ENCODE results near the gene CDK5RAP1. TPM values are rescaled to one million over a fixed set of nuclear protein-coding genes. Genes with fewer than 3 reads are reported as not detected.
A peak's percentile ranks its signal among the peaks of the same experiment; 100 is the strongest.

Gene CDK5RAP1
- total and polyA plus RNA-seq, 2 of the 8 experiments (the other 6 are each of a cell fraction or from before 2014, with no cell fraction given) = 37.8 to 46.6 TPM

DNA sequence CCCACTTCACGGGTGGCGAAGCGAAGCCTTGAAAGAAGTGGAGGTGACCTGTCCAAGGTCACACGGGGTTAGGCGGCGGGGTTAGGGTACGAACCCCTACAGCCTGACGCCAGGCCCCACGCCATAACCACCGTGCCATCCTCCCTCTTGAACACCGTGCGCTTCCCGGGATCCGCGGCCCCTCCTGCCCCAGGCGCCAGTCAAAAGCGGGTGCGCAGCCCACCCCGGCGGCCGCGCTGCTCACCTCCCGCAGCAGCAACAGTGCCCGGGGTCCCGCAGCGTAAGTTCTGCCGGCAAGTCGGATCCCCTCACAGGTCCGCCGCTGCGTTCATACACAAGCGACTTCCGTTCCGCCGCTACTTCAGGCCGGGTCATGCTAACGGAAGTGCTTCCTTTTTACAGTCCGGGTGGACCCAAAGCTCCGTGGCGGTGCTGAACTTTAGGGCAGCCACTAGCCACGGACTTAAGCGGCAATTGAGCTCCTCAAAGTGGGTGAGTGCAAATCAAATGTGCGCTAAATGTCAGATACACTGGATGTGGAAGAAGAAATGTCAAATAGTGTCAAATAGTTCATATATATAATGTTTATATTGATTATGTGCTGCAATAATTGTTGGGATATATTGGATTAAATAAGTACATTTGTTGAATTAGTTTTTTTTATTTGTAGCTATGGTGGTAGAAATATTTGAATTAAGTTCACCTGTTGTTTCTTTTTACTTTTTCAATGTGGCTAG lies at the start of gene CDK5RAP1 (continued):
- TF ChIP-seq, protein P1, sequence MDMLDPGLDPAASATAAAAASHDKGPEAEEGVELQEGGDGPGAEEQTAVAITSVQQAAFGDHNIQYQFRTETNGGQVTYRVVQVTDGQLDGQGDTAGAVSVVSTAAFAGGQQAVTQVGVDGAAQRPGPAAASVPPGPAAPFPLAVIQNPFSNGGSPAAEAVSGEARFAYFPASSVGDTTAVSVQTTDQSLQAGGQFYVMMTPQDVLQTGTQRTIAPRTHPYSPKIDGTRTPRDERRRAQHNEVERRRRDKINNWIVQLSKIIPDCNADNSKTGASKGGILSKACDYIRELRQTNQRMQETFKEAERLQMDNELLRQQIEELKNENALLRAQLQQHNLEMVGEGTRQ (IDR thresholded peaks at IDR 0.05; ENCODE audit: low read length) = no peak
- TF ChIP-seq KDM1A (IDR thresholded peaks at IDR 0.05; ENCODE audit: borderline replicate concordance, low read length) (peak; percentile 31; the same call in 1 of the 2 replicates), BRCA1 (IDR thresholded peaks at IDR 0.05; ENCODE audit: low read depth, low read length) (peak; percentile 23; the same call in 1 of the 2 replicates), SAP30 (IDR thresholded peaks at IDR 0.05; ENCODE audit: insufficient read depth, insufficient replicate concordance, low read length) (no peak), SRF (IDR thresholded peaks at IDR 0.05; ENCODE audit: low read depth, low read length) (peak; percentile 51; the same call in 1 of the 2 replicates), CREB1 (IDR thresholded peaks at IDR 0.05) (peak; percentile 73; the same call in 1 of the 2 replicates), POLR2AphosphoS5 (IDR thresholded peaks at IDR 0.05; ENCODE audit: low read depth, low read length) (peak; percentile 85), SUZ12 (IDR thresholded peaks at IDR 0.05; ENCODE audit: low read length) (no peak), TEAD4 (IDR thresholded peaks at IDR 0.05; ENCODE audit: low read depth, low read length) (0 out of 2 replicates have a peak, but pooled peaks have one; percentile 33), CBX5 (IDR thresholded peaks at IDR 0.05; ENCODE audit: low read depth, low read length) (no peak), KDM5A (IDR thresholded peaks at IDR 0.05; ENCODE audit: low read length) (peak; percentile 87), TBP (IDR thresholded peaks at IDR 0.05; ENCODE audit: low read depth, low read length) (peak; percentile 87), NRF1 (IDR thresholded peaks at IDR 0.05; ENCODE audit: low read depth, low read length) (no peak), HDAC2 (IDR thresholded peaks at IDR 0.05; ENCODE audit: borderline replicate concordance in 1 of 2, low read depth in 2 of 2, low read length in 2 of 2) (0 out of 4 replicates have a peak, but pooled peaks of 1 of the 2 experiments have one; percentile 43), RXRA (IDR thresholded peaks at IDR 0.05; ENCODE audit: insufficient read depth, low read depth, low read length) (no peak), PHF8 (conservative IDR thresholded peaks at IDR 0.05; ENCODE audit: low read depth, low read length) (peak; percentile 90), SIX5 (IDR thresholded peaks at IDR 0.05; ENCODE audit: low read depth, low read length) (no peak)
- TF ChIP-seq, protein P2, sequence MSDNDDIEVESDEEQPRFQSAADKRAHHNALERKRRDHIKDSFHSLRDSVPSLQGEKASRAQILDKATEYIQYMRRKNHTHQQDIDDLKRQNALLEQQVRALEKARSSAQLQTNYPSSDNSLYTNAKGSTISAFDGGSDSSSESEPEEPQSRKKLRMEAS (IDR thresholded peaks at IDR 0.05) = peak; percentile 74

Measured in H1 (cell line).